Subcutaneous adipose tissue (tissue), 4 donors: ENCODE data around the gene SP6. TPM values are rescaled to one million over a fixed set of nuclear protein-coding genes. Genes with fewer than 3 reads are reported as not detected.

Experiments used
- total RNA-seq, 4 donors: library from RNA; depleted of rRNA; stranded (reverse); fragments of >200 nt; gene quantifications; one replicate each; pipeline ENCODE4 v1.1.0, GENCODE V29; 2016
- TF ChIP-seq, protein P1 (sequence below): fragments of 450-650 bp; IDR thresholded peaks from one replicate; pipeline ENCODE4 v1.5.1; 2016; ENCODE audit warnings: low read depth, mild to moderate bottlenecking, control low read depth, antibody characterized with exemption, moderate library complexity

The SP6 gene
- total RNA-seq, 4 donors from 2014 or later, result 0.16 to 1.3 (median 0.17) TPM; not detected in 1

DNA sequence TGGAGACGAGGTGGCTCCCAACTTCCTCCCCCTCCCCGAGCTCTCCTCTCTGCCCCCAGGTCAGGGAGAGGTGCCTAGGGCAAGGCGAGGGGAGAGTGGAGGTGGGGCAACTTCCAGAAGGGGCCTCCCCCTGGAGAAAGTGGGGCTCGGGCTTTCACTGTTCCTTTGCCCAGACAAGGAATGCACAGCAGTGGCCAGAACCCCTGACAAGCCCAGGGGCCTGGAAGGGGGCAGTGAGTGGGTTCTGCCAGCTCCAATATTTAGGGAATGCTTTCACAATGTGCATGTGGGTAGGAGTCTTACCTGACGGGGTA is 33.4 kb upstream of the SP6 start:
- TF ChIP-seq, protein P1, sequence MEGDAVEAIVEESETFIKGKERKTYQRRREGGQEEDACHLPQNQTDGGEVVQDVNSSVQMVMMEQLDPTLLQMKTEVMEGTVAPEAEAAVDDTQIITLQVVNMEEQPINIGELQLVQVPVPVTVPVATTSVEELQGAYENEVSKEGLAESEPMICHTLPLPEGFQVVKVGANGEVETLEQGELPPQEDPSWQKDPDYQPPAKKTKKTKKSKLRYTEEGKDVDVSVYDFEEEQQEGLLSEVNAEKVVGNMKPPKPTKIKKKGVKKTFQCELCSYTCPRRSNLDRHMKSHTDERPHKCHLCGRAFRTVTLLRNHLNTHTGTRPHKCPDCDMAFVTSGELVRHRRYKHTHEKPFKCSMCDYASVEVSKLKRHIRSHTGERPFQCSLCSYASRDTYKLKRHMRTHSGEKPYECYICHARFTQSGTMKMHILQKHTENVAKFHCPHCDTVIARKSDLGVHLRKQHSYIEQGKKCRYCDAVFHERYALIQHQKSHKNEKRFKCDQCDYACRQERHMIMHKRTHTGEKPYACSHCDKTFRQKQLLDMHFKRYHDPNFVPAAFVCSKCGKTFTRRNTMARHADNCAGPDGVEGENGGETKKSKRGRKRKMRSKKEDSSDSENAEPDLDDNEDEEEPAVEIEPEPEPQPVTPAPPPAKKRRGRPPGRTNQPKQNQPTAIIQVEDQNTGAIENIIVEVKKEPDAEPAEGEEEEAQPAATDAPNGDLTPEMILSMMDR, result no peak

DNA sequence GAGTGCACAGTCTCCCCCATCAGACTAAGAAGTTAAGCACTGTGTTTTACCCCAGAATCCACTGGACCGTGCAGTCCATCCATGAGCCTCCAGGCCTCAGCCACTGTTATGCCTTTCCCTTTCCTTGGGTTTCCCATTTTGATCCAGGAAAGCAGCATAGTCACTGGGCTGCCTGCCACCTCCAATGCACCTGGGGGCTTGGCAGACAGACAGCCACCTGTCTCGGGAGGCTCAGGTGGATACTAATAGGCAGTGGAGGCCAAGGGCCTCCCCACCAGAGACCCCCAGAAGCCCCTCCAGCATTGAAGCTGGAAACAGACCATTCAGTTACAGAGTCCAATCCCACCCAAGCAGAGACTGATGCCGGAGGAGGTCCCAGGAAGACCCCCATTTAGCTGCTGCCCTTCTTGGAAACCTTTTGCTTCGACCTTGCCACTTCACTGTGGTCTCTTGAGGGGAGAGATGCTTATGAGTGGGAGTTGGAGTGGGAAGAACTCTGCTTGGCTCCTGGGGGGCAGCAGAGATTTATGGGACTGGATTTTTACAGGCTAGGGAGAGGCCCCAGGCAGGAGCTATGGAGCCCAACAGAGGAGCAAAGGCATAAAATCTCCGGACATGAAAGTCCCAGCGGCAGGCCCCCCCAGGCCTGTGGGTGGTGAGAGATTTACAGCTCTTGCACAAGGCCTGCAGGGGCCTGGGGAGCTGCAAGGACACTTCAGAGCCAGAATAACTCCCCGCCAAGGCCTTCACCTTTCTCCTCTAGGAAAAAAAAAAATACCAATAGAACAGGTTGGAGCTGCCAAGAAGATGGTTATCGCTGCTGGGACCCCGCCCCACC is 32.8 kb upstream of the SP6 start:
- TF ChIP-seq, protein P1, result no peak

DNA sequence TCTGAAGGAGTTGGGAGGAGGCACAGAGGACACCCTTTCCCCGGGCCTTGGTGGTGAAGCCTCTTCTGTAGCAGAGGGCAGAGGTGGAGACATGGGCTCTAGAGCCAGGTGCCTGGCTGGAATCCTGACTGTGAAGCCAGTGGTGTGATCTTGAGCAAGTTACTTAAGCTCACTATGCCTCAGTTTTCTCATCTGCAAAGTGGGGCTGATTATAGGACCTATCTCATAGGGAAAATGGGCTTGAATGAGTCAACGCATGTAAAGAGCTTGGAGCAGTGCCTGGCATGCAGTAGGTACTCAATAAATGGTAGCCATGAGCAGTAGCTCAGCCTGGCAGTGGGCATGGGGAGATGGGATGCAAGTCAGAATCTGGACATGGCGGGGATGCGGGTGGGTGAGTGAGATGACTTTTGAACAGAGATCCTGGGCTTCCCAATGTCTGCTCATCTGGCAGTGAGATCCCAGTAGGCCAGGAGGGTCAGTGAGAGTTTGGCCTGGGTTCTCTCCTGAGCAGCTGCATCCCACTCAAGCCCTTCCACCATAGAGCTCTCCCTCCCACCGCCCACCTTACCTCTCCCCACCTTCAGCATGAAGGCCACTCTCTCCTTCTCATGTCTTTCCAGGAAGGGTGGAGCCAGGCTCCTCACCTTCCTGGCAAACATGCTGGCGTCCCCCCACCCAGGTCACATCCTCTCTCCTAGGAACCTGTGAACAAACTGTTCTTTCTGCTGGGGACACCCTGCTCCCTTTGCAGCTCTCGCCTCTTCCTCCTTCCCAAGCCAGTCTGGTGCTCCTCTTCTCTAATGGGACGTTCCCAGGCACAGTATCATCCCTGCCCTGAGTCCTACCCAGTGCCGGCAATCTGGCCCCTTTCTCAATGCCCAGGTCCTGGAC is 32.0 kb upstream of the SP6 start:
- TF ChIP-seq, protein P1, result no peak

DNA sequence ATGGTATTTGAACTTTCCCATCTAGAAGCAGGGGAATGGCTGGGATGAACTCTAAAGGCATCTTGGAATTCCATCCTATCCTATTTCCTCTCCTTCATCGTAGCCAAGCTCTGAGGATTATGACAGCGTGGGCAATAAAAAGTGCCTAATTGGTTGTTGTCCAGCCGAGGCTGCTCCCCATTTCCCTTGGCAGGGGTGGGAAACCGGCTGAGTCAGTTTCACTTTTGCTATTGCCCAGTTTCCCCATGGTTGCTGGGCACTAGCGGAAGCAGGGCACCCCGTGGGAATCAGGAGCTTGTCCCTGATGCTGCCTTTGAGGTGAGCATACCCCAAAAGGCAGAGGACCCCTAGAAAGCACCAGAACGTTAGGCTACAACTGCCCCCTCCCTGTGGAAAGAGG is 31.3 kb upstream of the SP6 start:
- TF ChIP-seq, protein P1, result no peak

DNA sequence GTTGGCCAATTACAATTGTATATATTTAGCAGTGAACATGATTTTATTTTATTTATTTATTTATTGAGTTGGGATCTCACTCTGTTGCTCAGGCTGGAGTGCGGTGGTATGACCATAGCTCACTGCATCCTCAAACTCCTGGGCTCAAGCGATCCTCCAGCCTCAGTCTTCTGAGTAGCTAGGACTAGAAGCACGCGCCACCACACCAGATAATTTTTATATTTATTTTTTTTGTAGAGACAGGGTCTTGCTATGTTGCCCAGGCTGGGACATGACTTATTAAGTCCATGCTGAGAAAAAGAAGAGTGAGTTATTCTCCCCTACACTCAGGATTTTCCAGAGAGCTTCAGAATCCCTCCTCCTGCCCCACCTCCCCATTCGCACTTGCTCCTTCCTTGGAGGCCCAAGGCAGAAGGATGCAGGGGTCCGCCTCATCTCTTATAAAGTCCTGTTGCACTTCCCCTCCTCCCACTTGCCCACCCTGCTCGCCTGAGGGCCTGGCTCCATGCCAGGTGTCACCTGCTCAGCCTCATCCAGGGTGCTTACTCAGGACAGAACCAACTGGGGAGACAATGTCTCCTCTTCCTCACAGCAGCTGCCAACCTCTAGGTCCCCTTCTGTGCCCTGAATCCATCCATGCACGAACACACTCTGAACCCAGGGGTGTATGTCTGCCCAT is 29.0 kb upstream of the SP6 start:
- TF ChIP-seq, protein P1, result no peak

DNA sequence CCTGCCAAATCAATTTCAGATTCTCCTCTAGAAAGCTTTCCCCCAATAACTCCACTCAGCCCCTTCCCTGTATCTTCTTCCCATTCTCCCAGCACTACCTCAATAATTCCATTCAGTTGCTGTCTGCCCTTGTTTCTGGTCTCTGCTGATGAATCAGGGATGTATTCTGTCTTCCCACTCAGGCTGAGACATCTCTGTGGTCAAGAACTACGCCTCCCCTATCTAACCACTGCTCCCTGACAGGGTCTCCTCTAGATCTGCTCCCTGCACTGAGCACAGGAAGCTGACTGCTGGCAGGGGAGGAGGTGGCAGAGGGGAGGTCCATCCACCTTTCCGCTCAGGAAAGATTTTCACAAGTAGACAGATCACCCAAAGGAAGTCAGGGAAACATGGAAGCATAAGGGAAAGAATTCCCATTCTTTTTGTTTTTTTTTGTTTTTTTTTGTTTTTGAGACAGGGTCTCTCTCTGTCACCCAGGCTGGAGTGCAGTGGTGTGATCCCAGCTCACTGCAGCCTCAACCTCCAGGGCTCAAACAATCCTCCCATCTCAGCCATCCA is 28.1 kb upstream of the SP6 start:
- TF ChIP-seq, protein P1, result no peak
